HCT116 (cell line): ENCODE results near the gene CRACDL. TPM values are rescaled to one million over a fixed set of nuclear protein-coding genes. Genes with fewer than 3 reads are reported as not detected.

ENCODE experiments used
- ATAC-seq: fragments of 200-7000 bp; cut with Tn5 transposase; 2 replicates; pipeline ENCODE4 v1.9.1; 2020; ENCODE audit warnings: mild to moderate bottlenecking, moderate library complexity
- BruUV-seq: library from RNA; stranded (reverse); fragments of 400-500 nt; replicated peaks from 2 replicates; lab custom pipeline; 2021; lab: Mats Ljungman, UMichigan
- CTCF ChIA-PET: fragments of 300-600 bp; sonication (Branson Sonifier 250); formaldehyde crosslinking; loops from one replicate; lab custom pipeline; 2021; ENCODE audit warnings: antibody characterized with exemption; lab: Charles Lee
- POLR2A ChIA-PET: fragments of 300-600, 350-600 bp; sonication (Branson Sonifier 250); formaldehyde crosslinking; loops from one replicate; lab custom pipeline; 2021; ENCODE audit warnings: antibody characterized with exemption; lab: Charles Lee
- RAD21 ChIA-PET, 2 experiments: fragments of 300-600 bp; sonication (Branson Sonifier 250); formaldehyde crosslinking; loops; one replicate each; lab custom pipeline; 2023; ENCODE audit warnings: low total read pairs in 2 of 2; ENCODE audit not compliant: uncharacterized antibody in 2 of 2, unreplicated experiment in 2 of 2, low non-redundant PET in 1 of 2; lab: Charles Lee
- DNase-seq: peaks from one replicate; pipeline ENCODE4 v3.0.0-alpha.2; 2010; ENCODE audit warnings: low read depth, low spot score
- H2AFZ ChIP-seq: fragments of 200-600 bp; shearing (Covaris generic), sonication (generic); 2 replicates; pipeline ENCODE4 v1.6.1; 2017; ENCODE audit warnings: low read depth, mixed run types, mixed read lengths, antibody characterized with exemption, low read length; ENCODE audit not compliant: poor library complexity, severe bottlenecking
- H3K27ac ChIP-seq: 2 replicates; pipeline ENCODE4 v1.5.1; 2012; ENCODE audit warnings: low read depth, low read length
- H3K27me3 ChIP-seq: fragments of 200-600 bp; sonication (generic); 2 replicates; pipeline ENCODE4 v1.6.1; 2016; ENCODE audit warnings: mixed run types, low read length, mixed read lengths; ENCODE audit not compliant: insufficient read depth
- H3K36me3 ChIP-seq, 2 experiments: fragments of 200-500 bp in 1 of 2; fragments of 200-600 bp in 1 of 2; sonication (Bioruptor generic) in 1 of 2; sonication (generic) in 1 of 2; 2 replicates each; pipeline versions ENCODE4 v1.5.1 to v1.6.1; 2014 to 2016; ENCODE audit warnings: low read length in 2 of 2, inconsistent platforms in 1 of 2, mixed read lengths in 1 of 2, mixed run types in 1 of 2; ENCODE audit not compliant: insufficient read depth in 2 of 2, control insufficient read depth in 1 of 2
- H3K4me1 ChIP-seq, 2 experiments: fragments of 200-600 bp in 1 of 2; sonication (generic) in 1 of 2; 2 replicates each; pipeline versions ENCODE4 v1.5.1 to v1.6.1; 2012 to 2017; ENCODE audit warnings: low read length in 2 of 2, inconsistent platforms in 1 of 2, mild to moderate bottlenecking in 1 of 2, mixed read lengths in 1 of 2, mixed run types in 1 of 2, moderate library complexity in 1 of 2; ENCODE audit not compliant: insufficient read depth in 2 of 2, control insufficient read depth in 1 of 2
- H3K4me2 ChIP-seq: fragments of 200-600 bp; sonication (generic); 2 replicates; pipeline ENCODE4 v1.6.1; 2017; ENCODE audit warnings: mixed run types, low read length, mixed read lengths
- H3K4me3 ChIP-seq, 2 experiments: fragments of 200-600 bp in 1 of 2; sonication (generic) in 1 of 2; replicated peaks in 1 of 2; 2 replicates each; pipeline ENCODE4 v1.5.1; 2011 to 2016; ENCODE audit warnings: low read length in 2 of 2, control low read depth in 1 of 2, low read depth in 1 of 2, mild to moderate bottlenecking in 1 of 2, mixed read lengths in 1 of 2, mixed run types in 1 of 2
- H3K79me2 ChIP-seq: fragments of 200-600 bp; sonication (generic); 2 replicates; pipeline ENCODE4 v1.6.1; 2017; ENCODE audit warnings: mild to moderate bottlenecking, mixed run types, low read length, moderate library complexity, mixed read lengths; ENCODE audit not compliant: insufficient read depth
- H3K9ac ChIP-seq: fragments of 200-600 bp; sonication (generic); 2 replicates; pipeline ENCODE4 v1.6.1; 2016; ENCODE audit warnings: low read length, mixed read lengths
- H3K9me2 ChIP-seq: fragments of 200-600 bp; sonication (generic), shearing (Covaris generic); 2 replicates; pipeline ENCODE4 v1.6.1; 2017; ENCODE audit warnings: mixed run types, mild to moderate bottlenecking, moderate library complexity; ENCODE audit not compliant: insufficient read depth
- H3K9me3 ChIP-seq, 2 experiments: fragments of 200-500 bp in 1 of 2; fragments of 200-600 bp in 1 of 2; sonication (Bioruptor generic) in 1 of 2; sonication (generic) in 1 of 2; 2 replicates each; pipeline ENCODE4 v1.6.1; 2014 to 2017; ENCODE audit warnings: low read length in 2 of 2, mixed read lengths in 2 of 2, inconsistent platforms in 1 of 2, low read depth in 1 of 2, mild to moderate bottlenecking in 1 of 2, mixed run types in 1 of 2, moderate library complexity in 1 of 2; ENCODE audit not compliant: control insufficient read depth in 1 of 2, insufficient read depth in 1 of 2
- H4K20me1 ChIP-seq: fragments of 200-600 bp; sonication (generic), shearing (Covaris generic); 2 replicates; pipeline ENCODE4 v1.6.1; 2017; ENCODE audit warnings: mixed run types, mild to moderate bottlenecking, moderate library complexity; ENCODE audit not compliant: insufficient read depth
- CEBPB ChIP-seq: IDR thresholded peaks from 2 replicates; pipeline ENCODE4 v1.6.1; 2012; ENCODE audit warnings: low read depth
- CTCF ChIP-seq, 3 experiments: fragments of 200-600 bp in 1 of 3; sonication (generic) in 1 of 3; IDR thresholded peaks in 2 of 3; conservative IDR thresholded peaks in 1 of 3; 2 replicates each; pipeline ENCODE4 v1.5.1; 2012 to 2017; ENCODE audit warnings: low read depth in 2 of 3, low read length in 2 of 3, antibody characterized with exemption in 1 of 3, borderline replicate concordance in 1 of 3, control low read depth in 1 of 3, mild to moderate bottlenecking in 1 of 3, mixed read lengths in 1 of 3, mixed run types in 1 of 3, moderate library complexity in 1 of 3; ENCODE audit not compliant: insufficient read depth in 1 of 3
- EGR1 ChIP-seq: IDR thresholded peaks from 2 replicates; pipeline ENCODE4 v1.6.1; 2012; ENCODE audit warnings: low read depth
- POLR2A ChIP-seq: IDR thresholded peaks from 2 replicates; pipeline ENCODE4 v1.7.0; 2011; ENCODE audit warnings: borderline replicate concordance; ENCODE audit not compliant: insufficient read depth, insufficient read length; ENCODE audit errors: extremely low read depth
- REST ChIP-seq: IDR thresholded peaks from 2 replicates; pipeline ENCODE4 v1.6.1; 2012; ENCODE audit warnings: low read depth
- SIN3A ChIP-seq: IDR thresholded peaks from 2 replicates; pipeline ENCODE4 v1.6.1; 2012; ENCODE audit warnings: low read depth
- intact Hi-C: fragments of 100-400 bp; cut with micrococcal nuclease; formaldehyde crosslinking; loops from 2 replicates; pipeline ENCODE4 v1.10.0; 2022
- total RNA-seq: library from RNA; stranded (reverse); gene quantifications from one replicate; pipeline ENCODE4 v1.2.1, GENCODE V29; 2021; ENCODE audit not compliant: unreplicated experiment
- TF ChIP-seq, protein P1 (sequence below): IDR thresholded peaks from 2 replicates; pipeline ENCODE4 v1.6.1; 2012

The CRACDL gene
- total RNA-seq, 1 experiment from 2014 or later = 1.1 TPM

DNA sequence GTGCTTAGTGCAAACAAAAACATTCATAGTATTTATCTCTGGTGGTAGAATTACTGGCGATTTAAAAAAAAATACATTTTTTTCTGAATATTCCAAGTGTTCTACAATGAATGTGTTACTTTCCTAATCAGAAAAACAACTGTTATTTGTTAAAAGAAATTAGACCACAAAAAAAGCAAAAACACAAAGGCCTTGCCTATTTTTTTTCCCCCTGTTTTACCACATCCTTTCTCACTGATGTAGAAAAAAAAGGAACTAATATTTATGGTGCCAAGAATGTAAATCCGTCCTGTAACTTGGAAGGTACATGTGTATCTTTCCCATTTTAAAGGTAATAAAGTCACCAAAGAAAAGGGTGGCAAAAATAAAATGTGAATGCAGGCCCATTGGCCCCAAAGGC is 176.7 kb downstream of the CRACDL start:
- no peaks in the 10 kb centered on the region for H3K36me3 ChIP-seq
- no peaks in the 10 kb centered on the region for H3K27me3 ChIP-seq
- DNase-seq (no peak), ATAC-seq (no peak)
- no peak overlapping the region for H3K4me2 ChIP-seq
- no TSS peak for BruUV-seq
- no peak overlapping the region for H3K27ac ChIP-seq
- H2AFZ ChIP-seq = no peak overlapping the region
- ChIA-PET CTCF (no interaction called here), POLR2A (no interaction called here), RAD21 (no interaction called here)
- H3K9ac ChIP-seq = no peak overlapping the region
- intact Hi-C loops = loop anchor here (2.0 kb wide), 1 partner anchor 29 kb away; the partner anchor contains the start of gene MGAT4A
- H3K9me2 ChIP-seq = no peaks in the 10 kb centered on the region
- H4K20me1 ChIP-seq = no peaks in the 10 kb centered on the region
- no peak for TF ChIP-seq SIN3A
- no peak for TF ChIP-seq REST
- TF ChIP-seq POLR2A = no peak
- no peak for TF ChIP-seq EGR1
- TF ChIP-seq CEBPB = no peak
- TF ChIP-seq CTCF (IDR thresholded peaks at IDR 0.05 in 2 of 3, conservative IDR thresholded peaks at IDR 0.05 in 1 of 3; ENCODE audit: borderline replicate concordance in 1 of 3, insufficient read depth in 1 of 3, low read depth in 2 of 3, low read length in 2 of 3) = no peak
- TF ChIP-seq, protein P1, sequence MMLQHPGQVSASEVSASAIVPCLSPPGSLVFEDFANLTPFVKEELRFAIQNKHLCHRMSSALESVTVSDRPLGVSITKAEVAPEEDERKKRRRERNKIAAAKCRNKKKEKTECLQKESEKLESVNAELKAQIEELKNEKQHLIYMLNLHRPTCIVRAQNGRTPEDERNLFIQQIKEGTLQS = no peak
- no peak overlapping the region for H3K4me3 ChIP-seq
- no peaks in the 10 kb centered on the region for H3K9me3 ChIP-seq
- no peaks in the 10 kb centered on the region for H3K79me2 ChIP-seq
- peaks cover 0 to 11% of the 10 kb centered on the region in 2 experiments; a peak in 2 of 4 replicates for H3K4me1 ChIP-seq
